Measurements from ENCODE around the gene CORIN.
"Not testable (repeated sequence)": the region's sequence is repeated elsewhere in the genome, so short reads cannot be mapped to it uniquely, and the experiment has no call there.

The CORIN gene

DNA sequence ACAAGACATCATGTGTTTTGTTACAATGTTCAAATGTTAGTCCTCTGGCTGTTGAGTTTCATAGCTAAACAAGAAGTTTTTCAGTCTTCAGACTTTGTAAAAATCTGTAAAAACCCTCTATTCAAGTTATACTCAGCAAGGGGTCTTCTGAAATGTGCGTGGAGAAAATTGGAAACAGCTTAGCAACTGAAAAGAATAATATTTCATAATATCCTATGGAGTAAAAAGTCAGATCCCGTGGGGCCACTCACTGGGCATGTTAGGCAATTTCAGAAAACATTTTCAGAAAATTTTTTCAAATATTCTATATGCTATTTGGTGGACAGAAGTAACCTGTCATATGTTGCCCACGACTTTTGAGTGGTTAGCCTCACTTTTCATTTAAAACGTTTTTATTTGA lies 118.3 kb downstream of the CORIN start:
- DNase-seq, result no peak

DNA sequence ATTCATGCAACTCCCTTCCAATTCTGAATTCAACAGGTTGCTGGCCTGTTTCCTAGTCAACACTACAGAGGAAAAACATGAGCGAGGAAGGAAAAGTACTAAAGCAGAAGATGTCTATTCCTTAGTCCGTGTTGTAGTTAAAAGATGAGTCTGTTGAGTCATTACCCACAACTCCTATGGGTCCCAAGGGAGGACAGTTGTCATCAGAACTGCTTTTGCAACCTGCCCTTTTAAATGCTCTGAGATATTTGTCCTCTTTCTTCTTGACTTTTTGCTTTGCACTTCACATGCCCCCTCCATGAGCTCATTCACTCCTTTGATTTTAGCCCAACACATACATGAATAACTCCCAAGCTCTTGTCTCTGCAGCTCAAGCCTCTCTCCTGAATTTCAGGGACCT lies 119.2 kb downstream of the CORIN start:
- no peak for DNase-seq

DNA sequence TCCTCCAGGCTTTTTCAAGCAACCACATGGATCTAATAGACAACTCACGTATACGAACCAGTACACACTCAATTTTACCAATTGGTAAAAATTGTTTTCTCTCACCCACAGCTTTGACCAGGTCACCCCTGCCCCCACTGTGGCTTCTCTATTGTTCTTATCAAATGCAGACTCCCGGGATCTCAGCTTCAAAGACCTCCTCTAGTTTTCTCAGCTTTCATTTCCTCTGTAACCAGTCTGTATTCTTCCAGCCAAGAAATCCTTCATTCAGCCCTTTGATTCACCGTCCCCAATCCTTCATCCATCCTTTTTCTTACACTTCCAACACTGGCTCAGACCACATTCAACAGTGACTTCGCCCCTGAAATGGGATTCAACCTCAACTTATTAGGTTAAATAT lies 120.7 kb downstream of the CORIN start:
- no peak for DNase-seq

DNA sequence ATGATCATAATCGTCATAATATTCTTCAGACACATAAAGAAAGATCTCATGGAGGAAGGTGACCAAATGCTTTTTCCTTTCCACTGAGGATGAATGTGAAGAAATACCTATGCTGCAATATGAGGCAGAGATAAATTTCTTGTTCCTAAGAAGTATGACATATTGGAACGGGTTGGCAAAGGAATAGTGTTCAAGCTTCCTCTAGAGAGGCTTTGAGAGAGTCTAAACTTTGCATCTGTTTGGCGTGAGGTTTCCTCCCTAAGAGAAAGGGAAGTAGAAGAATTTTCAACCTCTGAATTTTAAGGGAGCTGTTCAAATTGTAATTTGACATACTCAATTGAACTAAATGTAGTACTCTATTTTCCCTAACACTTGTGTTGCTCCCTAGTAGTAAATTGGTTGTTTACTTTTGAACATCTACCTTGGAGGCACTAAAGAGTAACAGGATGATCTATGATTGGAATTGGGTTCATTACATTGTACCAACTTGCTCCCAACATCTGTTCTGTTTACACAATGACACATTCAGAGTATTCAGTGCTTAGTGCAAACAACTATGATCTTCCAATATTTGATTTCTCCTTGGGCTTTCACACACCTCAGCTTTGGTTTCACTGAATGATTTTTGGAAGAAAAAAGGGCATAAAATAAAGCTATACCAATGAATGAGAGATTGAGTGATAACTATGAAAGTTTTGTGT lies 122.0 kb downstream of the CORIN start:
- no peak for DNase-seq

DNA sequence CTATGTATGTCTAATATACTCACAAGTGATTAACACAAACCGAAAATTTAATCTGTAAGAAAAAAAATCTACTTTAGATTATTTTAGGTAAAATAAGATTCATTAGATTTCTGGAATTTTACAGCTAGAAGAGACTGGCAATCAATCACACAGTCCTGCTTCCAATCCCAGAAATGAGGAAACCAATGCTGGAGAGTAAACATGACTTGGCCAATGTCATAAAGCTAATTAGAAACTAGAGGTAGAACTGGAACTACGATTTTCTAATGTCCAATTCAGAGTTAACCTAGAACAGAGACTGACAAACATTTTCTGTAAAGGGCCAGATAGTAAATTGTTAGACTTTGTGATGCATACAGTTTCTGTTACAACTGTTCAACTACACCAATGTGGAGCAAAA lies 123.6 kb downstream of the CORIN start:
- DNase-seq, result no peak

DNA sequence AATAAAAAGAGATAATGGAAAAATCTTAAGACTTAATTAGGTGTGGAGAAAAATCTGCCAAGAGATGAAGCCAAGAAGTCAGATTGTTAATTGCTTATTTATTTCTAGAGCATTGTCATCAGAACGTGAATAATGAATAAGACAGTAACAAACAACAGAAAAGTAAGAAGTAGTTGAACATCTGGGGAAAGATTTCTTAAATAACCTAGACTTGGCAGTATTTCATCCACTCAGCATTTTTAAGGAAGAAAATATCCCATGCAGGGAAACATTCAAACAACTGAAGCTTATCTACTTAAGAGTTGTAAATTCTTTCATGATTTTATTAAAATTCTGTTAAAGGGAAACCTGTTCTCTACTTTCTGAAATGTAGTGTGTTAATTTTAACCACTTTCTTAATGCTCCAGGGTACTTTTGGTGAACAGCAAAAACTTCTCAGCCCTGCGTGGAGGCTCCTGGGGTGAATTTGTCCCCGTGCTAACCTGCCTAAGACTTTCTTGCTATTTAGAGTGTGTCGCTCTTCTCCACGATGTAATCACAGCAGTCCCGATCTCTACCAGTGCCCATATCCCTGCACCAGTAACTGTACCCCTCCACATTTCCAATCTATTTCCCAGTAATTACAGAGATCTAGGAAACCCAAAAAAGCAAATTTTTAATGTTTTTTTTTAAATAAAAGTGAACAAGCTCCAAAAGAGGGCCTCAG lies 124.6 kb downstream of the CORIN start:
- DNase-seq, result no peak

DNA sequence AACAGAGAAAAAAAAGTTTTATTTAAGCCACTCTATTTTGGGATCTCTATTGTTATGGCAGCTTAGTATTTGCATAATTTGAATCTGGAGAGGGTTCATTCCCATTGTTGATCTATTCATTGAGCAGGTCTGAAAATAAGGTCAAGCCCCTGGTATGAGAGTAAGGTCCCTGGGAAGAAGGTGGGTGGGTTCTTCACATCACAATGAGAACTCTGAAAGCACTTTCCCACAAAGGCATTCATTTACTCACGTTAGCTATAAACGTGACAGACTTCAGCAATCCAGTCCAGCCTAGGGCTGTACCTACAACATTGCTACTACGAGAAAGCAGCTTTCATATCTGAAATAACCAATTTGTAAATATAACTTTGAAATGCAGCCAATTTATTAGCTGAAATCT lies 126.2 kb downstream of the CORIN start:
- no peak for DNase-seq

DNA sequence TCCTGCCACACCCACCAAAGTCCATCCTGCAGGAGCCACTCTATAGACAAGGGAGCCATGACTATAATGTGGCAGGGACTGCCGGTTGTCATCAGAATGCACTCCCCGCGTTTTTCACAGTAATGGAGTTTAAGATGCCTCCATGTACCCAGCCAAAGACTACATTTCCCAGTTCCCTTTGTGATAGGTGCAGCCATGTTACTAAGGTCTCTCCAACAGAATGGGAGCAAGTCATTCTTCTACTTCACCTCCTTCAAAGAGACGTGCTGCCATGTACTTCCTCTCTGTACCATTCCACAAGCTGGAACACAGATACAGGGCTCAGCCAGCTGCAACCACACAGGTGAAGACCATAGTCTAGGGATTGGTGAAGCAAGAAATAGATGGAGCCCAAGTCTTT lies 126.7 kb downstream of the CORIN start:
- no peak for DNase-seq

DNA sequence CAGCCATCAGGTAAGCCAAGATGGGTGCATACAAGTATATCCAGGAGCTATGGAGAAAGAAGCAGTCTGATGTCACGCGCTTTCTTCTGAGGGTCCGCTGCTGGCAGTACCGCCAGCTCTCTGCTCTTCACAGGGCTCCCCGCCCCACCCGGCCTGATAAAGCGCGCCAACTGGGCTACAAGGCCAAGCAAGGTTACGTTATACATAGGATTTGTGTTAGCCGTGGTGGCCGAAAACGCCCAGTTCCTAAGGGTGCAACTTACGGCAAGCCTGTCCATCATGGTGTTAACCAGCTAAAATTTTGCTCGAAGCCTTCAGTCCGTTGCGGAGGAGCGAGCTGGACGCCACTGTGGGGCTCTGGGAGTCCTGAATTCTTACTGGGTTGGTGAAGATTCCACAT lies 131.5 kb downstream of the CORIN start:
- DNase-seq, result not testable (repeated sequence)

DNA sequence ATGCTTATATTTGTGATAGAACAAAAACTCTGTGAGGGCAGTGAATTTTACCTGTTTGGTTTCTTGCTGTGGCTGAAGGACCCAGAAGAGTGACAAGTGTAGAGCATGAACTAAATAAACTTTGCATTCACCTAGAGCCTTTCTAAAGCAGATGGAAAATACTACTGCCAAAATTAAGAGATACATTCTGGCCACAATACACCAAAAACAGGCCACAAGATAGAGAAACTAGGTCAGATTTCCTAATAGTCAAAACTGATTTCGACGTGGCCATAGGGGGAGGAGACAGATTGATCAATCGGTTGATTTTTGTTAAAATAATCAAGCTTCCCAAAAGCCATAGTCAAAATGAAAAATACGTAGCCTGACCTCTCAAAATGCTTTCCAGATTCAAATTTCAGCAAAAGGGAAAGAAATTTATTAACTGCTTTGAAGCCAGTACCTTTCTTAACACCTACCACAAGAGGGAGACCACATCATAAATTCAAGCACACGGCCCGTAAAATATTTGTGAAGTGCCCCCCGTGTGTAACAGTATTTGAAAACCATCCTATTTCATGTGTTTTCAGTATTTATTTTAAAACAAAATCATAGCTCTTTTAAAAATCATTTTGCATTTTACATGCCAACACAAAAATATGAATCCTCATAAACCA lies 132.4 kb downstream of the CORIN start:
- no peak for DNase-seq

DNA sequence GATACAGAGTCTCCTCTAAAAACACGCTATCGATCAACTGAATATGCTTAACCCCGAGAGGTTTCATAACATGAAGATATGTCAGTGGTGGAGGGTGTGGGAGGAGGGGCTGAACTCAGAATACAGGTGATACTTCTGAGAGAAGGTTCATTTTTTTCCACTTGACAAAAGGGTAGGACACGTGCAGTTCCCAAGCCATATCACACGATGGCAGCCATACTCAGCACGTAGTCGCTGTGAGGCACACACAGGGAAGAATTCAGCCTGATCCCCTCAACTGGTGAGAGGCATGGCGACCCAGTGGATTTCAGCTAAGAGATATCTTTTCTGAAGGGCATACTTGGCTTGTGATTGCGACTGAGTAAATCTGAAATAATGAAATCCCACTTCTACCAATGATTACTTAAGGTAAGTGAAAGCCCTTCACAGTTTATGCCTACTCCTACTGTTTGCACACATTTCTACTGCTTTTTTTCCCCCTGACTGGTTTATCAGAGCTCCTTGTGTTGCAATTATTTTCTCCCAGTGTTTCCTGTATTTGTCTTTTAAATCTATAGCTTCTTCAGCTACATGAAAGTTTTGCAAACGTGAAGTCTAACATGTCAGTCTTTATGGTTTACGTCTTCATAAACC lies 133.1 kb downstream of the CORIN start:
- DNase-seq, result peak; percentile 0

DNA sequence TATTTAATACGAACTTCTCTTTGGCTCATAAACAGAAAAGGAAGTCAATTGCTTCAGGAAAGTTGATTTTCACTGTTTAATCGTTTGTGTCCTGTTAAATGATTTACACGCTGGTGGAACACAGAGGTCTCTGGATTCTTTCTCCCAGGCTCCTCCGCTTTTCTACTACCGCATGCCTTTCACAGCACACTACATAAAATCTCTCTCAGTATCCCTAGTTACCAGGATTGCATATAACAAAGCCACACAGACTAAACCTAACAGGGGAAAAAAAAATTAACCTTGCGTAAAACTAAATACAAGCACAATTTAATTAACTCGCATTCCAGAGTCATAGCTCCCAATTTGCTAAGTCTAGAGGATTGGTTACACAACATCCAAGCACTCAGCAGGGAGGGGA lies 133.9 kb downstream of the CORIN start:
- DNase-seq, result no peak

DNA sequence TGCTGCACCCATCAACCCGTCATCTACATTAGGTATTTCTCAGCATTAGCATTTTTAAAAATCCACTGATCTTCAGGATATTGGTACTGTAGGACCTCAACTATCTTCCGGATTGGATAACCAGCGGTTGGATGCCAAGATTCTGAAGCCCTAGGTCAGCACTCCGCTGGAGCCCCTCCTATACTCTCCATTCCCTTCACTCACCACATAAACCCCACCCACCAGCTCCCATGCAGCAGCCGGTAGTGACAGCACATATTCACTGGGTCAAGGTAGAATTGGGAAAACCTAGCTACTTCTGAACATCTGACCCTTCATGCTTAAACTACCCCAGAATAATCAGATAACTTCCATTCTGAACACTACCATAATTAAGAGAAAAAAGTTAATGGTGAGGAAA lies 134.9 kb downstream of the CORIN start:
- DNase-seq, result no peak

DNA sequence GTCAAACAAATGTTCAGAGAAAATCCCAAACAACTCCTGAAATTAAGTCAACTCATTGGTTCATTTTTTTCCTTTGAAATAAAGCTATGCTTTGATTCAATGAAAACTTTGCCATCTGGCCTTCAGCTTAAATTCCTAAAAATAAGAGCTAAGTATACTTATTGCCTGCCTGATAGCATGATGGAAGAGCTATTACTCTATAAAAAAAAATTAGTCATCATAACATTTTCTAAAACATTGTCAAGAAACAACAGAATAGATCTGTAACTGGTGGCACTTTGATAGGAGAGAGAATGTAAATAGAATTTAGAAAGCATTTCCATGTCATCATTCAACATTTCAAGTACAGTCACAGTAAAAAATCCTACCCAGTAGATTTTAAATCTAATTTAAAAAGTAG lies 136.6 kb downstream of the CORIN start:
- no peak for DNase-seq

DNA sequence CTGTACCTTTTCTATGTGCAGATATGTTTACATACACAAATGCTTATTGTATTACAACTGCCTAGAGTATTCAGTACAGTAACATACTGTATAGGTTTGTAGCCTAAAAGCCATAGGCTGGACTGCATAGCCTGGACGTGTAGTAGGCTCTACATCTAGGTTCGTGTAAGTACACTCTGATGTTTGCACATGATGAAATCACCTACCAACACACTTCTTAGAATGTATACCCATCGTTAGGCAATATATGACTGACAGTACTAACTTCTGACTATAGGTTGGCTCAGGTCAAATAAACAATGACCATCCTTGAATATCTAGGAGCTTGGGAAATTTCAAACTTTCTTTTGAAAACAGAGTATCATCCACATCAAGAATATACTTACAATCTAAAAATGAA lies 139.0 kb downstream of the CORIN start:
- DNase-seq, result no peak

DNA sequence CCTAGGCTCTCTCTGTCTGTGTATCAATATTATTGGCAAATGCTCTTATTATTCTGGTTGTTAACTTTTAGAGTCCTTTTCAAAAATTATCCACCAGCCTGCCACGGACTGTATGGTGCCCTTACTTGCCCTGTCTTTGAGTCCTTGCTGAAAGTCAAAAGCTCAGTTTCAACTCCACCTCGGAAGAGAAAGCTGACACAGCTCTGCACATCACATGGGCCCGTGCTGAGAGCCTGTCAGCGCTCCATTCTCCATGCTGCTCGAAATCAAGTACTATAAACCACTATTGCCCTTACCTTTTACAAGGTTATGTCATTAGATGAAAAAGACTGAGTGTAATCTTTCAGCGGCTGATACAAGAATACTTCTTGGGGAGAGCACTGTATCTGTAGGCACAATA lies 141.0 kb downstream of the CORIN start:
- no peak for DNase-seq

DNA sequence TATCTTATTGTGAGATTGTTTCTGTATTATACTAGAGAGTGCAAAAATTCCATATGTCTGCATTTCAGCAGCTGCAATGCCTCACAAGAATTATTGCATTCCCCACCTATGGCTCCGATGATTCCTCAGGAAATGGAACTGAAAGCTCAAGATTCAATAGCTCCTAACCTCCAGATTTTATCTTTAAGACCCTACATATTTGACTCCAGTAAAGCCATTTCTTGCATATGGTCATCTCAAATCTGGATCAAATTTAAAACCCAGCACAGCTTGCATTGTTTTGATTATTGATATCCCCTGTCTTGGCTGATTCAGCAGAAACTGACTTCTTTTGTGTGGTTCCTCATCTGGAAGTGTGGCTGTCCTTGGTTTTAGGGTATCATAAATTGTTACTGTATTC lies 142.6 kb downstream of the CORIN start:
- DNase-seq, result no peak

DNA sequence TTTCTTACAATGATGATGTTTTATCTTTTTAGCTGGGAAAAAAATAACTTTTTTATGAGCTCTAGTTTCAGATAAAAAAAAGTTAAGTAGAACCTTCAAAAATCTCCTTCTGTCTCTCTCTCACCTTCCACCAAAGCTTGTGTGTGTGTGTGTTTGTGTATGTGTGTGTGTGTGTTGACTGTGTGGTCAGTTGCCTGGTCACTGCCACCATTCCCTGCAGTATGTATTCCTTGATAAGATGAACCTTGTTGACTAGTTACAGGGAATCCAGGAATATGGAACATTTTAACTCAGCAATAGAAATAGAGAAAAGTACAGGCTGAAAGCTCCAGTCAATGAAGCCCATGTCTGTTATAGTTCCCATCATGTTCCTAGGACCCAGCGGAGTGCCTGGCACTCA lies 143.5 kb downstream of the CORIN start:
- no peak for DNase-seq

DNA sequence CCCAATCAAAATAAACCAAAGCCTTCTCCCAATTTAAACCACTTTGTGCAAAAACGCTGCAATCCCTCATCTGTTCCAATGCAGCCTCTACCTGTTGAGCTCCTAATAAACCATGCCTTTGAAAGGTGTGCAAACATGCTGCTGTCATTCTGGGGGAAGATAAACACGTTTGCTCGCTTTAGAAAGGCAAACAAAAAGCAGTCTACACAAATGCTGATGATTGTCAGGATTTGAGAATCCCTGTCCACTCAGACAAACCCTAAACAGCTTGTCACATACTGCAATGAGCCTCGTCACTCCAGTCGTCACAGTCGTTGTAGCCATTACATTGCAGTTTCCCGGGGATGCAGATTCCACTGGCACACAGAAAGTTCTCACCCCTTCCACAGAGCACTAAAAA lies 145.2 kb downstream of the CORIN start:
- DNase-seq, result no peak

DNA sequence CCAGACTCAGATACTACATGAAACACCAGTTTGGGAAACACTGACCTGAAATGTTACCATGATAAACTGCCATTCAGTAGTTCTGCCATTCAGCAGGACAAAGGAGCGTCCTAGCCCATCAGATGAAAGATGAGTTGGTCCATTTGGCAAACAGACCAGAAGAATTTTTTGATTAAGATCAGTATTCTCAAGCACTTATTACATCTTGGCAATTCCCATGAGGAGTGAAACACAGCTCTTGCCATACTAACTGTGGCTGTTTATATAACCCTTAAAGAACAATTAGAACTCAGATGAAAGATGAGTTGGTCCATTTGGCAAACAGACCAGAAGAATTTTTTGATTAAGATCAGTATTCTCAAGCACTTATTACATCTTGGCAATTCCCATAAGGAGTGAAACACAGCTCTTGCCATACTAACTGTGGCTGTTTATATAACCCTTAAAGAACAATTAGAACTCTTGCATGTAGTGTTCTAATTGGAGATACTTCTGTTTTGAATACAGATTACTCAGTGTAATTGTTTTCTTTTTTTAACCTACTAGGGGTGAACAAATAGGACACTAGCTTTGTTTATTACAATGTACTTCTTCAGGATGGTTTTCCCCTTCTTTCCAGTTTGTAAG lies 146.0 kb downstream of the CORIN start:
- not testable (repeated sequence) for DNase-seq

DNA sequence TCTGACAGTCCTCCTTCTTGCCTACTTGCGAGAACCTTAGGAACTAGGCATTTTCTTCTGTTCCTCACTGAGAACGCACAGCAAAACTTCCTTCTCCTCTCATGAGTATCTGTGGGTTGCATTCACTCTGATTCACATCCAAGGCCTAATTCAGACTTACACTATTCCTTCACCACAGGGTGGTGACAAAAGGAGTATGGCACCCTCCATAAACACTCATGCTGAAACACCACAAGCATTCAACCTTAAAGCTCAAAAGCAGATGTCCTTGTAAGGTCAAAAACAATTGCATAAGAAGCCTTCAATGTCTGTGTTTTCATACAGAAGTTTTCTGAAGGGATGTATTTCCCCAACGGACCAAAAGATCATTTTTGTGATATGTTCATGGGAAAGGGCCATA lies 147.3 kb downstream of the CORIN start:
- no peak for DNase-seq

DNA sequence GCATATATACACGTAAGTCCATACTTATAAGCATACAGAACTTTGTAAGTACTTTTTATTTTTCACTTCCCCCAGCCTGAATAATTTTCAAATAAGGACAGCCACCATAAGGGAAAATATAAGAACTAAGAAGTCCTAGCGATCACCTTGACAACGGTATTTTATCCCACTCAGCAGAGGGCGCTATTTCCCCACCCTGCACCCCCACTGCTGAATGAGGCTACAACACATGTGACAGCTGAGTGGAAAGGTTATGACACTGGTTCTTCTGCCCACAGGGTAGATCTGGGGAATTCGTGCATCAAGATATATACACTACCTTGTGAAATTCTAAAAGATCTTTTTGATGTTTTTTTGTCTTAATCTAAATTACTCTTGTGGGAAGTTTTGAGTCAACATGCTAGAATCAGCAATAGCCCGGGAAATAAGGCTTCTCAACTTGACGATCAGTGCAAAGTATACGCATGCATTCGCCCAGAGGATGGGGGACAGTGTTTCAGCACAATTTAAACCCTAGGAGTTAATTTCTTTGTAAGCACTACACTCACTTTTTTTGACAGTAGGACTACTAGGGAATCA lies 151.5 kb downstream of the CORIN start:
- DNase-seq, result no peak

DNA sequence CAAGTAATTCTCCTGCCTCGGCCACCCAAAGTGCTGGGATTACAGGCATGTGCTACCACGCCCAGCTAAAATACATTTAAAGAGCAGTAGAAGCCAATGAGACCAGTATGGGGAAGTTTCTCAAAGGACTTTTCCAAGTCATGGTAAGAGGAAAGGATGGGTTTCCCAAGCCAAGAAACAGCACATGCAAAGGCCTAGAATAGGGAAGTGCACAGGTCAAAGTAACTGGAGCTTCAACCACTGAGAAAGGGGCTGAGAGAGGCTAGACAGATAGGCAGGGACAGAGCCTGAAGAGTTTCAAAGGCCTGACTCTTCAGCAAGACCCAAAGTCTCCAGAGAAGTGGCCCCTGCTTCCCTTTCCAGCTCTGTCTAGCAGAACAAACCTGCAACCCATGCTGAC lies 162.1 kb downstream of the CORIN start:
- DNase-seq, result no peak
